Stimulated activated CD4-positive, alpha-beta T cell treated with anti-CD3 and anti-CD28 coated beads, Interleukin-4, amount 100 ng/mL, for 24 hours (primary cell): ENCODE results near the gene SRGAP2C.
"Not testable (repeated sequence)": the region's sequence is repeated elsewhere in the genome, so short reads cannot be mapped to it uniquely, and the experiment has no call there.

Experiments
- DNase-seq: peaks from one replicate; pipeline ENCODE4 v3.0.0-alpha.2; 2020

SRGAP2C gene

GRCh38 chr1:121386319-121386948, 201.7 kb downstream of the SRGAP2C start:
- DNase-seq: not testable (repeated sequence)

GRCh38 chr1:121389895-121390560, 205.3 kb downstream of the SRGAP2C start:
- DNase-seq: not testable (repeated sequence)

GRCh38 chr1:121392130-121392529, 207.4 kb downstream of the SRGAP2C start:
- DNase-seq: not testable (repeated sequence)

- DNase-seq: not testable (repeated sequence)
Observed at GRCh38 chr1:121395718-121396201, 211.0 kb downstream of the SRGAP2C start.

- DNase-seq: not testable (repeated sequence)
Observed at GRCh38 chr1:121396335-121397081, 211.7 kb downstream of the SRGAP2C start.

GRCh38 chr1:121397101-121397500, 212.3 kb downstream of the SRGAP2C start:
- DNase-seq: not testable (repeated sequence)

- not testable (repeated sequence) for DNase-seq
Observed at GRCh38 chr1:121399193-121399592, 214.4 kb downstream of the SRGAP2C start.

GRCh38 chr1:121400108-121400507, 215.3 kb downstream of the SRGAP2C start:
- DNase-seq: not testable (repeated sequence)

GRCh38 chr1:121400541-121401310, 216.0 kb downstream of the SRGAP2C start:
- DNase-seq: not testable (repeated sequence)

- DNase-seq: not testable (repeated sequence)
Observed at GRCh38 chr1:121401375-121401955, 216.7 kb downstream of the SRGAP2C start.

GRCh38 chr1:121403254-121403653, 218.5 kb downstream of the SRGAP2C start:
- not testable (repeated sequence) for DNase-seq

- no peak for DNase-seq
Observed at GRCh38 chr1:121408354-121408753, 223.6 kb downstream of the SRGAP2C start.

GRCh38 chr1:121413821-121414220, 229.0 kb downstream of the SRGAP2C start:
- no peak for DNase-seq

GRCh38 chr1:121414905-121415304, 230.1 kb downstream of the SRGAP2C start:
- DNase-seq: no peak

- no peak for DNase-seq
Observed at GRCh38 chr1:121417325-121417923, 232.6 kb downstream of the SRGAP2C start.

GRCh38 chr1:121418369-121419049, 233.7 kb downstream of the SRGAP2C start:
- DNase-seq: no peak

- DNase-seq: not testable (repeated sequence)
Observed at GRCh38 chr1:121419050-121419615, 234.4 kb downstream of the SRGAP2C start.

GRCh38 chr1:121421490-121421889, 236.7 kb downstream of the SRGAP2C start:
- not testable (repeated sequence) for DNase-seq

GRCh38 chr1:121423956-121424355, 239.2 kb downstream of the SRGAP2C start:
- DNase-seq: not testable (repeated sequence)

GRCh38 chr1:121433517-121433916, 248.7 kb downstream of the SRGAP2C start:
- not testable (repeated sequence) for DNase-seq

- not testable (repeated sequence) for DNase-seq
Observed at GRCh38 chr1:121438862-121439261, 254.1 kb downstream of the SRGAP2C start.
